Measurements from ENCODE around the gene KCNIP4.

DNA sequence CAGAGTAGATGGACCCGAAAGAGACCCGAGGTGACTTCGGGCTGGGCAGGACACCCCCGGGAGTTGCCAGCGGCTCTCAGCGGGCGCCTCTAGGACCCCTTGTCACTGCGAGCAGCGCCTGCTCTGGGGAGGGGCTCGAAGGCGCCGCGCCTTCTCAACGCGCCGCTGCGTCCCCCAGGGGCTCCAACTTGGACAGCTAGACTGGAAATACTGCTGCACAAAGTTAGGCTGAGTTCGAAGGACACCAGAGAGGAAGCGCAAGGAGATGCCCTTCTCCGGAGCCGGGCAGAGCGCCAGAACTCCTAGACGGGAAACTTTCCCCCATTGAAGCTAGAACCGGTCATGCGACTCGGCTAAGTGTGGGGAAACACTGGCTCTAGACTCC lies 493 bp upstream of the KCNIP4 start:
- no peak for TF ChIP-seq CTCF (IDR thresholded peaks at IDR 0.05)
- TF ChIP-seq POLR2A (IDR thresholded peaks at IDR 0.05) = no peak

Measured in heart left ventricle (tissue), 13 donors.